Measurements from ENCODE around the gene OTX1. TPM values are rescaled to one million over a fixed set of nuclear protein-coding genes. Genes with fewer than 3 reads are reported as not detected.
"Not testable (repeated sequence)": the region's sequence is repeated elsewhere in the genome, so short reads cannot be mapped to it uniquely, and the experiment has no call there.

OTX1 gene
- total RNA-seq, 4 donors from 2014 or later = not detected

DNA sequence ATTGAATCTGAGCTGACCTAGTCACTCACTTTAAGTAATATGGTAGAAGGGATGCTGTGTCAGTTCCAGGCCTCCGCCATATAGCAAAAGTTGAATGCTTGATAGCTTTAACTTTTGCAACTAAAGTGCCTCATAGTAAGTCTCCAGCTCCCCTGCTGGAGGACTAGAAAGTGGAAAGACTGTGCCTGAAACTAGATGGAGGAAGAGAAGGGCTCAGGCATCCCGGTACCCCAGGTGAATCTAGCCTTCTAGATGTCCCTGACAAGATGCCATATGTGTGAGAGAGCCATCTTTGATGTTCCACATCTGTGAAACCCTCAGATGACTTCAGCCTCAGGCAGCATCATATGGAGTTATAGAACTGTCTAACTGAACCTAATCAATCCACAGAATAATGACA, 21.0 kb downstream of the OTX1 start:
- Histone ChIP-seq H3K4me1 (no peaks in the 10 kb centered on the region), H3K27me3 (peaks cover 44% of the 10 kb centered on the region), H3K27ac (no peak overlapping the region), H3K9me3 (no peaks in the 10 kb centered on the region), H3K4me3 (no peak overlapping the region), H3K36me3 (no peaks in the 10 kb centered on the region)
- intact Hi-C loops (cut with DNase I; ENCODE audit: low total_unique reads) (no loop called here), in situ Hi-C loops (cut with MboI; ENCODE audit: low pct_ligation_motif_present in 1 of 4, low pct_unique_long_range_greater_than_20kb in 1 of 4, low sequenced_read_pairs in 3 of 4) (no loop called here)
- TF ChIP-seq POLR2AphosphoS5 (IDR thresholded peaks at IDR 0.05) (no peak), EP300 (IDR thresholded peaks at IDR 0.05; ENCODE audit: low read depth) (no peak), POLR2A (IDR thresholded peaks at IDR 0.05) (no peak)
- TF ChIP-seq, protein P1, sequence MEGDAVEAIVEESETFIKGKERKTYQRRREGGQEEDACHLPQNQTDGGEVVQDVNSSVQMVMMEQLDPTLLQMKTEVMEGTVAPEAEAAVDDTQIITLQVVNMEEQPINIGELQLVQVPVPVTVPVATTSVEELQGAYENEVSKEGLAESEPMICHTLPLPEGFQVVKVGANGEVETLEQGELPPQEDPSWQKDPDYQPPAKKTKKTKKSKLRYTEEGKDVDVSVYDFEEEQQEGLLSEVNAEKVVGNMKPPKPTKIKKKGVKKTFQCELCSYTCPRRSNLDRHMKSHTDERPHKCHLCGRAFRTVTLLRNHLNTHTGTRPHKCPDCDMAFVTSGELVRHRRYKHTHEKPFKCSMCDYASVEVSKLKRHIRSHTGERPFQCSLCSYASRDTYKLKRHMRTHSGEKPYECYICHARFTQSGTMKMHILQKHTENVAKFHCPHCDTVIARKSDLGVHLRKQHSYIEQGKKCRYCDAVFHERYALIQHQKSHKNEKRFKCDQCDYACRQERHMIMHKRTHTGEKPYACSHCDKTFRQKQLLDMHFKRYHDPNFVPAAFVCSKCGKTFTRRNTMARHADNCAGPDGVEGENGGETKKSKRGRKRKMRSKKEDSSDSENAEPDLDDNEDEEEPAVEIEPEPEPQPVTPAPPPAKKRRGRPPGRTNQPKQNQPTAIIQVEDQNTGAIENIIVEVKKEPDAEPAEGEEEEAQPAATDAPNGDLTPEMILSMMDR (IDR thresholded peaks at IDR 0.05) = no peak
- WGBS, 2 donors (ENCODE audit: low coverage in 1 of 2) = 60 to 74% methylated on average over 1 to 2 of the region's 2 CpGs
- no peak for DNase-seq

DNA sequence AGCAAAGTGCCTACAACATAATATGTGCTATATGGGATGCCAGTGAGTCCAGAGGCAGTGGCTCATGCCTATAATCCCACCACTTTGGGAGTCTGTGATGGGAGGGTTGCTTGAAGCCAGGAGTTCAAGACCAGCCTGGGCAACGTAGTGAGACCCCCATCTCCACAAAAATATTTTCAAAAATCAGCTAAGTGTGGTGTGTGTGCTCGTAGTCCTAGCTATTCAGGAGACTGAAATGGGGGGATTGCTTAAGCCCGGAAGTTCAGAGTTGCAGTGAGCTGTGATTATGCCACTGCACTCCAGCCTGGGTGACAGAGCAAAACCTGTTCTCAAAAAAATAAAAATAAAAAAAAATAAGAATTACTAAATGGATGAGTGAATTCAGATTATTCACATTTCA, 23.4 kb downstream of the OTX1 start:
- H3K36me3 ChIP-seq = no peaks in the 10 kb centered on the region
- H3K4me3 ChIP-seq = no peak overlapping the region
- H3K9me3 ChIP-seq = no peaks in the 10 kb centered on the region
- 81 to 82% methylated on average over 2 to 3 of the region's 3 CpGs for WGBS, 2 donors (ENCODE audit: low coverage in 1 of 2)
- peaks cover 21% of the 10 kb centered on the region for H3K27me3 ChIP-seq
- TF ChIP-seq POLR2A (IDR thresholded peaks at IDR 0.05) = no peak
- no peak for TF ChIP-seq POLR2AphosphoS5 (IDR thresholded peaks at IDR 0.05)
- TF ChIP-seq, protein P1 (IDR thresholded peaks at IDR 0.05) = no peak
- TF ChIP-seq EP300 (IDR thresholded peaks at IDR 0.05; ENCODE audit: low read depth) = no peak
- in situ Hi-C loops (cut with MboI; ENCODE audit: low pct_ligation_motif_present in 1 of 4, low pct_unique_long_range_greater_than_20kb in 1 of 4, low sequenced_read_pairs in 3 of 4) (no loop called here), intact Hi-C loops (cut with DNase I; ENCODE audit: low total_unique reads) (no loop called here)
- no peaks in the 10 kb centered on the region for H3K4me1 ChIP-seq
- no peak overlapping the region for H3K27ac ChIP-seq
- no peak for DNase-seq

DNA sequence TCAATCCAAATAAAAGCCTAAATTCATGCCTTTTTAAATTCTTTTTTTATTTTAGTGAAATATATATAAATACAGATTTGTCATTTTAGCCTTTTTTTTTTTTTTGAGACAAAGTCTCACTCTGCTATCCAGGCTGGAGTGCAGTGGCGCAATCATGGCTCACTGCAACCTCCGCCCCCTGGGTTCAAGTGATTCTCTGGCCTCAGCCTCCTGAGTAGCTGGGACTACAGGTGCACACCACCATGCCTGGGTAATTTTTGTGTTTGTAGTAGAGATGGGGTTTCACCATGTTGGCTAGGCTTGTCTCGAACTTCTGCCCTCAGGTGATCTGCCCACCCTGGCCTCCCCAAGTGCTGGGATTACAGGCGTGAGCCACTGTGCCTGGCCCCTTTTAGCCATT, 23.8 kb downstream of the OTX1 start:
- in situ Hi-C loops (cut with MboI; ENCODE audit: low pct_ligation_motif_present in 1 of 4, low pct_unique_long_range_greater_than_20kb in 1 of 4, low sequenced_read_pairs in 3 of 4); intact Hi-C loops (cut with DNase I; ENCODE audit: low total_unique reads): not testable (repeated sequence)
- 80 to 89% methylated on average over 2 to 4 of the region's 4 CpGs for WGBS, 2 donors (ENCODE audit: low coverage in 1 of 2)

DNA sequence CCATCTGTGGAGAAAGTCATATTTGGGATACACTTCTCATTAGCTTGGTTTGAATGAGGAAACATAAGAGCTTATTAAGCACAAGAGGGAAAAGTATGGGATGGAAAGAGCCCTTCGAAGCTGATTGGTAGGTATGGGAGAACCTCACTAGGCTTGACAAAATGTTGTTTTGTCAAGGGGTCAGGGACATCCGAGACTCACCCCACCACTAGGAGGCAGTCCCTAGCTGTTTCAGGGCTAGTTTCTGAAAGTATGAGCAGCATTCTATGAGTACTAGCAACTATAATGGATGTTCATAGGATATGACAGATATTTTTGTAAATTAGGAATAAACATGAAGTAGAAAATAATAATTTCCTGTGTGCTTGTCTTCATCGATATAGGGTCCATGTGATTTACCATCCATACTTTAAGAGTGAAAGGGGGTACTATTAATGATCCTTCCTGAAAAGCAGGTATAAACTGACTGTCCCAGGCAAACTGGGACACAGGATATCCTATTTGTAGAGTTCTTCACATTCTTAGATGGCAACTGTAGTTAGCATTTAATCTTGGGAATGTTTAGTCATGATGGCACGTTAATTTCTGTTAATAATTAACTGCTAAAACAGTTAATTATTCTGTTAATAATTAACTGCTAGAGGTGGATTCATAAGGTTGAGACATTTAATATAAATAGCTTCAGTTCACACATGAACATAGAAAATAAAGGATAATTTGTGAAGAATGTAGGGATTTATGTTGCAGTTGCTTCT, 28.4 kb downstream of the OTX1 start:
- no peak for DNase-seq
- WGBS, 2 donors (ENCODE audit: low coverage in 1 of 2) = 55 to 62% methylated on average over 4 of the region's 4 CpGs

More for the DNA sequence above, 23.8 kb downstream of the OTX1 start:
- H3K36me3 ChIP-seq, H3K27ac ChIP-seq, H3K4me3 ChIP-seq, H3K4me1 ChIP-seq, DNase-seq, H3K9me3 ChIP-seq: not testable (repeated sequence)
- H3K27me3 ChIP-seq = peaks cover 17% of the 10 kb centered on the region

More for the DNA sequence above, 28.4 kb downstream of the OTX1 start:
- TF ChIP-seq, protein P1 (IDR thresholded peaks at IDR 0.05) = peak in 1 of 5 experiments; percentile 10
- TF ChIP-seq EP300 (IDR thresholded peaks at IDR 0.05; ENCODE audit: low read depth) (no peak), POLR2A (IDR thresholded peaks at IDR 0.05) (no peak), POLR2AphosphoS5 (IDR thresholded peaks at IDR 0.05) (no peak)
- intact Hi-C loops (cut with DNase I; ENCODE audit: low total_unique reads) (no loop called here), in situ Hi-C loops (cut with MboI; ENCODE audit: low pct_ligation_motif_present in 1 of 4, low pct_unique_long_range_greater_than_20kb in 1 of 4, low sequenced_read_pairs in 3 of 4) (no loop called here)
- Histone ChIP-seq H3K27ac (no peak overlapping the region), H3K36me3 (no peaks in the 10 kb centered on the region), H3K4me3 (no peak overlapping the region), H3K27me3 (no peaks in the 10 kb centered on the region), H3K9me3 (peaks cover 0 to 2% of the 10 kb centered on the region in 2 donors), H3K4me1 (no peaks in the 10 kb centered on the region)
